ENCODE data around the gene MR1. TPM values are rescaled to one million over a fixed set of nuclear protein-coding genes. Genes with fewer than 3 reads are reported as not detected.

The MR1 gene
- total RNA-seq, 4 donors from 2014 or later: 4.0 to 9.7 (median 6.0) TPM

GRCh38 chr1:181110013-181110412 lies 76.2 kb downstream of the MR1 start:
- Histone ChIP-seq H3K4me1 (peaks cover 0 to 28% (median 2%) of the 10 kb centered on the region in 4 donors), H3K27me3 (no peaks in the 10 kb centered on the region), H3K9me3 (no peaks in the 10 kb centered on the region), H3K4me3 (no peak overlapping the region), H3K36me3 (no peaks in the 10 kb centered on the region), H3K27ac (no peak overlapping the region)
- TF ChIP-seq POLR2A (IDR thresholded peaks at IDR 0.05): no peak
- TF ChIP-seq CTCF (IDR thresholded peaks at IDR 0.05): no peak
- DNase-seq: no peak

Other genes with a start within 250 kb of the MR1 start
- 1 to 10 TPM in 3 of 4 donors, under 1 TPM in 1; 0.35 to 2.5 (median 1.7) TPM for gene KIAA1614, start 121.1 kb upstream of the MR1 start, total RNA-seq
- 10 to 100 TPM; 15.4 to 21.2 (median 17.3) TPM for gene STX6, start 11.1 kb upstream of the MR1 start, total RNA-seq
- gene IER5, start 54.7 kb downstream of the MR1 start, total RNA-seq: 10 to 100 TPM in 1 of 4 donors, 1 to 10 TPM in 3; 6.3 to 10.7 (median 8.2) TPM

Measured in Peyer's patch (tissue), 4 donors.